ENCODE data around the gene TBC1D1. TPM values are rescaled to one million over a fixed set of nuclear protein-coding genes. Genes with fewer than 3 reads are reported as not detected.

The TBC1D1 gene
- total and polyA plus RNA-seq, 12 donors: 85.4 to 153 (median 106) TPM

- Histone ChIP-seq H3K27me3 (no peaks in the 10 kb centered on the region), H3K36me3 (peaks cover 0 to 38% (median 0%) of the 10 kb centered on the region in 9 donors), H3K4me1 (peaks cover 3 to 100% (median 84%) of the 10 kb centered on the region in 9 donors), H3K9me3 (no peaks in the 10 kb centered on the region), H3K4me3 (no peak overlapping the region), H3K27ac (peak overlapping the region in 9 of 10 donors; percentile 29 to 91 (median 53))
- TF ChIP-seq, protein P1, sequence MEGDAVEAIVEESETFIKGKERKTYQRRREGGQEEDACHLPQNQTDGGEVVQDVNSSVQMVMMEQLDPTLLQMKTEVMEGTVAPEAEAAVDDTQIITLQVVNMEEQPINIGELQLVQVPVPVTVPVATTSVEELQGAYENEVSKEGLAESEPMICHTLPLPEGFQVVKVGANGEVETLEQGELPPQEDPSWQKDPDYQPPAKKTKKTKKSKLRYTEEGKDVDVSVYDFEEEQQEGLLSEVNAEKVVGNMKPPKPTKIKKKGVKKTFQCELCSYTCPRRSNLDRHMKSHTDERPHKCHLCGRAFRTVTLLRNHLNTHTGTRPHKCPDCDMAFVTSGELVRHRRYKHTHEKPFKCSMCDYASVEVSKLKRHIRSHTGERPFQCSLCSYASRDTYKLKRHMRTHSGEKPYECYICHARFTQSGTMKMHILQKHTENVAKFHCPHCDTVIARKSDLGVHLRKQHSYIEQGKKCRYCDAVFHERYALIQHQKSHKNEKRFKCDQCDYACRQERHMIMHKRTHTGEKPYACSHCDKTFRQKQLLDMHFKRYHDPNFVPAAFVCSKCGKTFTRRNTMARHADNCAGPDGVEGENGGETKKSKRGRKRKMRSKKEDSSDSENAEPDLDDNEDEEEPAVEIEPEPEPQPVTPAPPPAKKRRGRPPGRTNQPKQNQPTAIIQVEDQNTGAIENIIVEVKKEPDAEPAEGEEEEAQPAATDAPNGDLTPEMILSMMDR (IDR thresholded peaks at IDR 0.05): no peak
- intact Hi-C loops (cut with DNase I): loop anchor here in 1 of 10 donors (5.0 kb wide), 1 partner anchor 79 kb away; no protein-coding TSS in a partner anchor
- WGBS, 2 donors: 84 to 88% methylated on average over 12 of the region's 12 CpGs
- DNase-seq (no peak), ATAC-seq (no peak)
Observed at GRCh38 chr4:38077791-38078489, 187.1 kb downstream of the TBC1D1 start.

GRCh38 chr4:38078590-38079421, 187.9 kb downstream of the TBC1D1 start:
- H3K9me3 ChIP-seq: no peaks in the 10 kb centered on the region
- 74 to 86% methylated on average over 7 of the region's 7 CpGs for WGBS, 2 donors
- H3K27ac ChIP-seq: peak overlapping the region in 9 of 10 donors; percentile 29 to 91 (median 53)
- no peak for DNase-seq
- TF ChIP-seq, protein P1 (IDR thresholded peaks at IDR 0.05): no peak
- peak in 2 of 8 donors; percentile 21 to 23 for ATAC-seq
- intact Hi-C loops (cut with DNase I): loop anchor here in 1 of 10 donors (5.0 kb wide), 1 partner anchor 78 kb away; no protein-coding TSS in a partner anchor
- no peak overlapping the region for H3K4me3 ChIP-seq
- no peaks in the 10 kb centered on the region for H3K27me3 ChIP-seq
- peaks cover 3 to 100% (median 75%) of the 10 kb centered on the region in 9 donors for H3K4me1 ChIP-seq
- peaks cover 0 to 34% (median 0%) of the 10 kb centered on the region in 9 donors for H3K36me3 ChIP-seq

- TF ChIP-seq, protein P1 (IDR thresholded peaks at IDR 0.05): no peak
- no peak for ATAC-seq
- Histone ChIP-seq H3K4me1 (peaks cover 3 to 100% (median 71%) of the 10 kb centered on the region in 9 donors), H3K4me3 (no peak overlapping the region), H3K9me3 (no peaks in the 10 kb centered on the region), H3K27ac (peak overlapping the region in 8 of 10 donors; percentile 8 to 91 (median 58)), H3K36me3 (peaks cover 0 to 47% (median 0%) of the 10 kb centered on the region in 9 donors), H3K27me3 (no peaks in the 10 kb centered on the region)
- WGBS, 2 donors: 87 to 92% methylated on average over 14 of the region's 14 CpGs
- DNase-seq: no peak
- intact Hi-C loops (cut with DNase I): loop anchor here in 1 of 10 donors (5.0 kb wide), 1 partner anchor 87 kb away; no protein-coding TSS in a partner anchor
Observed at GRCh38 chr4:38080061-38080974, 189.4 kb downstream of the TBC1D1 start.
